ENCODE results near the gene CASQ2. TPM values are rescaled to one million over a fixed set of nuclear protein-coding genes. Genes with fewer than 3 reads are reported as not detected.
"Not testable (repeated sequence)": the region's sequence is repeated elsewhere in the genome, so short reads cannot be mapped to it uniquely, and the experiment has no call there.

CASQ2 gene
- total RNA-seq, 3 donors from 2014 or later, result 0.49 to 30.4 (median 2.1) TPM

DNA sequence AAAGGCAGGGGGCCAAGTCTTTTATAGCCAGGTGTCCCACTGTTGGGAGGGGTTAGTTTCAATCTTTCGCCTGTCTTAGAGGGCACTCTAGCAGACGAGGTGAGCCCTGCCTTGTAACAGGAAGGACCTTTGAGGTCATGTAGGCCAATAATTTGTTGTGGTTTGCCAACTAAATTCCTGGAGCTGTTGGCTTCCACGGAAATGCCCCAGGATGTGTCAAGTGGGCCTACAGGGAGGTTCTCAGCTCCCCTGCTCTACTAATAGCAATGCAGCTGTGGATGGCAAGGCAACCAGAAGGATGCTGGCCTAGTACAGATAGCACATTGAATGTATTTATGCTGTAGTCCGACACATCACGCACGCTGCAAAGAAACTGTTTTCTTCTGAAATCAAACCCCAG is 22.3 kb upstream of the CASQ2 start:
- TF ChIP-seq, protein P1, sequence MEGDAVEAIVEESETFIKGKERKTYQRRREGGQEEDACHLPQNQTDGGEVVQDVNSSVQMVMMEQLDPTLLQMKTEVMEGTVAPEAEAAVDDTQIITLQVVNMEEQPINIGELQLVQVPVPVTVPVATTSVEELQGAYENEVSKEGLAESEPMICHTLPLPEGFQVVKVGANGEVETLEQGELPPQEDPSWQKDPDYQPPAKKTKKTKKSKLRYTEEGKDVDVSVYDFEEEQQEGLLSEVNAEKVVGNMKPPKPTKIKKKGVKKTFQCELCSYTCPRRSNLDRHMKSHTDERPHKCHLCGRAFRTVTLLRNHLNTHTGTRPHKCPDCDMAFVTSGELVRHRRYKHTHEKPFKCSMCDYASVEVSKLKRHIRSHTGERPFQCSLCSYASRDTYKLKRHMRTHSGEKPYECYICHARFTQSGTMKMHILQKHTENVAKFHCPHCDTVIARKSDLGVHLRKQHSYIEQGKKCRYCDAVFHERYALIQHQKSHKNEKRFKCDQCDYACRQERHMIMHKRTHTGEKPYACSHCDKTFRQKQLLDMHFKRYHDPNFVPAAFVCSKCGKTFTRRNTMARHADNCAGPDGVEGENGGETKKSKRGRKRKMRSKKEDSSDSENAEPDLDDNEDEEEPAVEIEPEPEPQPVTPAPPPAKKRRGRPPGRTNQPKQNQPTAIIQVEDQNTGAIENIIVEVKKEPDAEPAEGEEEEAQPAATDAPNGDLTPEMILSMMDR (IDR thresholded peaks at IDR 0.05), result no peak
- intact Hi-C loops (cut with DNase I, micrococcal nuclease), result no loop called here
- Histone ChIP-seq H3K4me3 (no peak overlapping the region), H3K36me3 (ENCODE audit: low read depth) (no peaks in the 10 kb centered on the region), H3K9me3 (no peaks in the 10 kb centered on the region), H3K4me1 (ENCODE audit: low read depth) (no peaks in the 10 kb centered on the region)
- no peak for ATAC-seq
- no peak for DNase-seq

DNA sequence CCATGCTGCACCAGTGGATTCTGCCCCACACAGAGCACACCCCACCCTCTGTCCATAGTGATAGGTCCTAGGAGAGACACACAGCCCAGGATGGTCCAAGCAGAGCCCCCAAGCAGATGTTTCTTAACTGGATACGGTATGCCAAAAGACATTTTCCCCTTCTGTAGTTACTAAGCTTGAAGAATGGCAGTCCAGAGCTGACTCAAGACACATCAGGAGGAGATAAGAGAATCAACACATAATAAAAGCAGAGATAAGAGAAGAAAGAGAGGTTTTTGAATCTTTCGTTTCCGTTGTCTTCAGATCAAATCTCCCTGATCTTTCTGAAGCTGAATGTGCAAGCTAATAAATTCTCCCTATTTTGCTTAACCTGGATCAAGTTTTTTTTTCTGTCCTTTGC is 21.8 kb upstream of the CASQ2 start:
- no peaks in the 10 kb centered on the region for H3K9me3 ChIP-seq
- no peaks in the 10 kb centered on the region for H3K36me3 ChIP-seq (ENCODE audit: low read depth)
- no peaks in the 10 kb centered on the region for H3K4me1 ChIP-seq (ENCODE audit: low read depth)
- TF ChIP-seq, protein P1 (IDR thresholded peaks at IDR 0.05), result no peak
- ATAC-seq (no peak), DNase-seq (no peak)
- intact Hi-C loops (cut with DNase I, micrococcal nuclease), result no loop called here
- H3K4me3 ChIP-seq, result no peak overlapping the region

DNA sequence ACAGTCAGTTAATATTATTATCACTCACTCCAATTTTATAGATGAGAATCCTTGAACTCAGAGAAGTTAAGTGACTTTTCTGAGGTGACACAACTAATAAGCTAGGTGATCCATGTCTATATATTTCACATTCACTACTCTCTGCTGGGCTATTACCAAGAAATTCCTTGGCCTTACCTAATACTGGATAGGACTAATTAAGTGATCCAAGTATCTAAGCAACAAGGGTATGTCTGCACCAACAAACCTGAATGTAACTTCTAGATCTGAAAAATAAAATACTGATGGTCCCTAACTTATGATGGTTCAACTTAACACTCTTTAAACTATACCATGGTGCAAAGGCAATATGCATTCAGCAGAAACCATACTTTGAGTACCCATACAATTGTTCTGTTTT is 14.8 kb upstream of the CASQ2 start:
- no peaks in the 10 kb centered on the region for H3K9me3 ChIP-seq
- H3K36me3 ChIP-seq (ENCODE audit: low read depth), result no peaks in the 10 kb centered on the region
- no peak for ATAC-seq
- no peaks in the 10 kb centered on the region for H3K4me1 ChIP-seq (ENCODE audit: low read depth)
- DNase-seq, result no peak
- TF ChIP-seq, protein P1 (IDR thresholded peaks at IDR 0.05), result no peak
- intact Hi-C loops (cut with DNase I, micrococcal nuclease), result no loop called here
- no peak overlapping the region for H3K4me3 ChIP-seq

DNA sequence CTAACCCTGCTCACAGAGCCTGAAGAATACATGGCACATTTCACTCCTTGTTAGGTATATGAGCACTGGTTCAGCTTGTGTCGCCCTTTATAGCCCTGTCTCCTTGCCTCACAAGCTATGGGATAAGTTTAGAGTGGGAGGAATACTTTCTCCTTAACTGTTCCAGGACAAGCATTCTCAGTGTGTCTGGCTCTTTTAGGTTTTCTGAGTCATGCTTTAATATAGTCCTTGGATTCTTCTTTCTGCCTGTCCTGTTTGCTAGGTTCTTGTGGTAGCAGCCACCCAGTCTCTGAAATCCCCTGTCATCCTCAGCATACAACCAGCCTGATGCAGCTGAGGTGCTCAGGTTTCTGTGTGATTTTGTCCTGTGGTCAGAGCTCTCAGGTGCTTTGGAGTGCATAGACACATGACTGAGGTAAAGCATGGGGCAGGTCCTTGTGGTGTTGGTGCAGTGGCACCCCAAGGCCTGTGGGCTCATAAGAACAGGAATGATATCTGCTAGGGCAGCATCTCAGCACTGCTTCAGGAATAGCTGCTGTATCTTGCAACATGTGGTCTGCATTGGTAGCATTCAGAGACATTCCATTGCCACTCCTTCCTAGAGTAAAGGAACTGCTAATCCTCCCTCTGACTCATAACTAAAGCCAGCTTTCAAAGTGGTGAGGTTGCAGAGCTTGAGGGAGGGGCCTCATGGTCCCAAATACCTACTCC is 14.2 kb upstream of the CASQ2 start:
- Histone ChIP-seq H3K4me3 (no peak overlapping the region), H3K36me3 (ENCODE audit: low read depth) (no peaks in the 10 kb centered on the region), H3K4me1 (ENCODE audit: low read depth) (no peaks in the 10 kb centered on the region), H3K9me3 (no peaks in the 10 kb centered on the region)
- TF ChIP-seq, protein P1 (IDR thresholded peaks at IDR 0.05), result no peak
- ATAC-seq, result peak; percentile 38
- intact Hi-C loops (cut with DNase I, micrococcal nuclease), result no loop called here
- no peak for DNase-seq

DNA sequence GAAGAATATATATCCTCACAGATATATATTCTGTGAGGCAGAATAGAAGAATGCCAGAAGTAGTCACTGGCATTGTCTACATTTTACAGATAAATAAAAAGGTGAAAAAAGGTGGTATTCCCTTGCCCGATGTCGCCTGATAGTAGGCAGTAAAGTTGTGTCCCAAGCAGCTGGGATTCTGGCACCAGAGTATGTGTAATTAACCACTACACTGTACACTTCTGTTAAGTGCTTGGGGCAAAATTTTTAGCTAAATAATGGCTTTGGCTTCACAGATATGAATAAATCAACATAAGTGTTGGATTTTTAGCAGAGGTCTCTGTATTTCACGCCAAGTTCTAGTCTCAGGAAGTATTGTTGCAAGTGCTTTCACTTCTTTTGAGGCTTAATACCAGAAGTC is 13.3 kb upstream of the CASQ2 start:
- TF ChIP-seq, protein P1 (IDR thresholded peaks at IDR 0.05), result no peak
- no peaks in the 10 kb centered on the region for H3K9me3 ChIP-seq
- H3K4me3 ChIP-seq, result no peak overlapping the region
- H3K36me3 ChIP-seq (ENCODE audit: low read depth), result no peaks in the 10 kb centered on the region
- ATAC-seq (no peak), DNase-seq (no peak)
- H3K4me1 ChIP-seq (ENCODE audit: low read depth), result no peaks in the 10 kb centered on the region
- intact Hi-C loops (cut with DNase I, micrococcal nuclease), result no loop called here

DNA sequence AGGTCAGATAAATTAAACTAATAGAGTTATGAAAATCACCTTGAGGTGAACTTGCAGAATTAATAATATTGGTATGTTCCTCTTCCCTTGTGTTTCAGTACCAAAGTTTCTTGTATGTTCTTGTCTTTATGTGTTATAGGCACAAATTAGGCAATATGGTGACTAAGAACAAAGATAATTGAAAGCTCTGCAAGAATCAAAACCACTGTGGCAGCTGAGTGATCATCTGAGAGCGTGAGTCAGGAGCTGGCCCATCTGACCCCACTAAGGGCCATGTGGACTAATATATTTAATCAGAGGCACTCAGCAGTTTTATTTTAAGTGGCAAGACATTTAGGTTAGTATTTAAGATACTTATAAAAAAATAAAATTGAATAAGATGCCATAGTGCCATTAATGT is 12.8 kb upstream of the CASQ2 start:
- Histone ChIP-seq H3K36me3 (ENCODE audit: low read depth) (no peaks in the 10 kb centered on the region), H3K4me3 (no peak overlapping the region), H3K9me3 (no peaks in the 10 kb centered on the region), H3K4me1 (ENCODE audit: low read depth) (no peaks in the 10 kb centered on the region)
- DNase-seq, result no peak
- ATAC-seq, result no peak
- intact Hi-C loops (cut with DNase I, micrococcal nuclease), result no loop called here
- TF ChIP-seq, protein P1 (IDR thresholded peaks at IDR 0.05), result no peak

DNA sequence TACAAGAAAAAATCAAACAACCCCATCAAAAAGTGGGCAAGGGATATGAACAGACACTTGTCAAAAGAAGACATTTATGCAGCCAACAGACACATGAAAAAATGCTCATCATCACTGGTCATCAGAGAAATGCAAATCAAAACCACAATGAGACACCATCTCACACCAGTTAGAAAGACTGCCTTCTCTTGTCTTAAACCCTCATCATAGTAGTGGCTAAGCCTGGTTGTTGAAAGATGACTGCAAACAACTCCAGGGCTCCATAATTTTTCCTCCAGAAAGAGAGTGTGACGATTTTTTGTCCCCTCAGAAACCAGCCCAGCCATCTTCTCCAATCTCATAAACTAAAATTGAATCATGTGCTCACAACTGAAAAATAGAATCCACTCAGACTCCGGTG is 12.1 kb upstream of the CASQ2 start:
- ATAC-seq, result not testable (repeated sequence)

DNA sequence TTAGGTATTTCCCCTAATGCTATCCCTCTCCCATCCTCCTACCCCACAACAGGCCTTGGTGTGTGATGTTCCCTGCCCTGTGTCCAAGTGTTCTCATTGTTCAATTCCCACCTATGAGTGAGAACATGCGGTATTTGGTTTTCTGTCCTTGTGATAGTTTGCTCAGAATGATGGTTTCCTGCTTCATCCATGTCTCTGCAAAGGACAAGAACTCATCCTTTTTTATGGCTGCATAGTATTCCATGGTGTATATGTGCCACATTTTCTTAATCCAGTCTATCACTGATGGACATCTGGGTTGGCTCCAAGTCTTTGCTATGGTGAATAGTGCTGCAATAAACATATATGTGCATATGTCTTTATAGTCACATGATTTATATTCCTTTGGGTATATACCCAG is 10.6 kb upstream of the CASQ2 start:
- H3K4me1 ChIP-seq (ENCODE audit: low read depth); DNase-seq; H3K9me3 ChIP-seq; H3K4me3 ChIP-seq; ATAC-seq; intact Hi-C loops (cut with DNase I, micrococcal nuclease); H3K36me3 ChIP-seq (ENCODE audit: low read depth): not testable (repeated sequence)

More for the DNA sequence above, 12.1 kb upstream of the CASQ2 start:
- H3K4me1 ChIP-seq (ENCODE audit: low read depth); H3K9me3 ChIP-seq; H3K4me3 ChIP-seq; intact Hi-C loops (cut with DNase I, micrococcal nuclease); H3K36me3 ChIP-seq (ENCODE audit: low read depth); DNase-seq: not testable (repeated sequence)

Data from mucosa of descending colon (tissue), 3 donors.